SIG-M5 treated with dmso at 0.1 percent for 504 hours (cell line): ENCODE results near the gene DACT2.
"Not testable (repeated sequence)": the region's sequence is repeated elsewhere in the genome, so short reads cannot be mapped to it uniquely, and the experiment has no call there.

Experiments
- DNase-seq: peaks from one replicate; lab custom pipeline; 2025; ENCODE audit not compliant: unreplicated experiment; lab: John Stamatoyannopoulos, UW

The DACT2 gene

GRCh38 chr6:168319279-168320111 lies at the start of gene DACT2:
TSS of gene DACT2 (minus strand) at chr6:168319777. CDS start at chr6:168319633, 144 bp downstream.
- DNase-seq: no peak

- DNase-seq: no peak
Measured at GRCh38 chr6:168368936-168369335, 49.4 kb upstream of the DACT2 start.

GRCh38 chr6:168368066-168368820 lies 48.7 kb upstream of the DACT2 start:
- DNase-seq: no peak

- DNase-seq: no peak
Measured at GRCh38 chr6:168367285-168367751, 47.7 kb upstream of the DACT2 start.

GRCh38 chr6:168366473-168366872 lies 46.9 kb upstream of the DACT2 start:
- no peak for DNase-seq

GRCh38 chr6:168365422-168366165 lies 46.0 kb upstream of the DACT2 start:
- no peak for DNase-seq

GRCh38 chr6:168364793-168365421 lies 45.3 kb upstream of the DACT2 start:
- no peak for DNase-seq

GRCh38 chr6:168363811-168364792 lies 44.5 kb upstream of the DACT2 start:
- no peak for DNase-seq

GRCh38 chr6:168363302-168363701 lies 43.7 kb upstream of the DACT2 start:
- DNase-seq: no peak

- no peak for DNase-seq
Measured at GRCh38 chr6:168362276-168362990, 42.9 kb upstream of the DACT2 start.

GRCh38 chr6:168361766-168362165 lies 42.2 kb upstream of the DACT2 start:
- DNase-seq: no peak

GRCh38 chr6:168359794-168360193 lies 40.2 kb upstream of the DACT2 start:
- no peak for DNase-seq

GRCh38 chr6:168358842-168359420 lies 39.4 kb upstream of the DACT2 start:
- DNase-seq: no peak

GRCh38 chr6:168356872-168357271 lies 37.3 kb upstream of the DACT2 start:
- not testable (repeated sequence) for DNase-seq

- DNase-seq: no peak
Measured at GRCh38 chr6:168355716-168356522, 36.3 kb upstream of the DACT2 start.

GRCh38 chr6:168354338-168354737 lies 34.8 kb upstream of the DACT2 start:
- DNase-seq: no peak

GRCh38 chr6:168353041-168353440 lies 33.5 kb upstream of the DACT2 start:
- DNase-seq: no peak

GRCh38 chr6:168352096-168352495 lies 32.5 kb upstream of the DACT2 start:
- DNase-seq: no peak
